ENCODE measurements around the gene SPZ1. TPM values are rescaled to one million over a fixed set of nuclear protein-coding genes. Genes with fewer than 3 reads are reported as not detected.

The SPZ1 gene
- total and polyA plus RNA-seq, 2 donors (not counting 1 experiment from before 2014, with no cell fraction given), result not detected

- no peak overlapping the region for H2AFZ ChIP-seq (ENCODE audit: insufficient read depth, low read depth, low read length, poor library complexity, severe bottlenecking)
- H3K27me3 ChIP-seq (replicated peaks in 1 of 4; ENCODE audit: control extremely low read depth in 1 of 4, control insufficient read depth in 3 of 4, insufficient read depth in 4 of 4, low read length in 3 of 4), result no peaks in the 10 kb centered on the region
- ChIA-PET POLR2A (interaction anchor here (0.6 to 0.8 kb wide), 2 partner anchors 217 to 224 kb away, joined by 3 to 4 read pairs; no protein-coding TSS in a partner anchor), CTCF (interaction anchor here (0.7 to 9.7 kb wide), 17 partner anchors 10 to 894 kb away, joined by 3 to 388 read pairs (median 3); partner anchors contain the start of gene SPZ1)
- H3K9me3 ChIP-seq (ENCODE audit: control extremely low read depth in 1 of 3, control insufficient read depth in 2 of 3, insufficient read depth in 1 of 3, low read length in 2 of 3), result peaks cover 0 to 9% (median 0%) of the 10 kb centered on the region in 3 donors
- H3K4me1 ChIP-seq (ENCODE audit: control insufficient read depth in 2 of 2, insufficient read depth in 2 of 2, low read length in 2 of 2), result no peaks in the 10 kb centered on the region
- H4K20me1 ChIP-seq (ENCODE audit: control insufficient read depth, insufficient read depth, low read length, poor library complexity, severe bottlenecking), result no peaks in the 10 kb centered on the region
- H3K4me1 Mint-ChIP-seq, result no peaks in the 10 kb centered on the region
- ATAC-seq (ENCODE audit: low read depth), result no peak
- no peak overlapping the region for H3K4me2 ChIP-seq (replicated peaks; ENCODE audit: low read depth, low read length, poor library complexity, severe bottlenecking)
- H3K4me3 Mint-ChIP-seq, result no peak overlapping the region
- H3K9ac ChIP-seq (ENCODE audit: low read length), result no peak overlapping the region
- no peaks in the 10 kb centered on the region for H3K79me2 ChIP-seq (ENCODE audit: control insufficient read depth, insufficient read depth, low read length)
- no peak for TF ChIP-seq EZH2 (IDR thresholded peaks at IDR 0.05; ENCODE audit: borderline replicate concordance, insufficient read depth, low read depth, low read length, poor library complexity, severe bottlenecking)
- TF ChIP-seq CTCF (IDR thresholded peaks at IDR 0.05), result no peak
- intact Hi-C loops (cut with micrococcal nuclease), result no loop called here
- WGBS (ENCODE audit: insufficient coverage), result 91% methylated on average over 10 of the region's 11 CpGs
- no peak for DNase-seq
- no peak overlapping the region for H3K27ac Mint-ChIP-seq
- no peaks in the 10 kb centered on the region for H3K9me3 Mint-ChIP-seq (ENCODE audit: insufficient read depth)
- H3K27me3 Mint-ChIP-seq, result no peaks in the 10 kb centered on the region
- H3K4me3 ChIP-seq (ENCODE audit: control extremely low read depth in 1 of 5, extremely low read depth in 1 of 5, insufficient read depth in 1 of 5, low read depth in 2 of 5, low read length in 4 of 5), result no peak overlapping the region
- H3K27ac ChIP-seq (ENCODE audit: low read length in 2 of 2), result no peak overlapping the region
- H3K36me3 ChIP-seq (replicated peaks in 1 of 2; ENCODE audit: control extremely low read depth in 1 of 2, control insufficient read depth in 1 of 2, extremely low read depth in 1 of 2, insufficient read depth in 2 of 2, low read length in 1 of 2), result no peaks in the 10 kb centered on the region
Observed at GRCh38 chr5:80308526-80308925, 11.3 kb upstream of the SPZ1 start.

GRCh38 chr5:80309871-80310665 lies 9.7 kb upstream of the SPZ1 start:
- 90% methylated on average over 32 of the region's 34 CpGs for whole genome bisulfite sequencing (ENCODE audit: insufficient coverage)
- no peak for DNase-seq
- POLR2A ChIA-PET, result no interaction called here

More at GRCh38 chr5:80309871-80310665, 9.7 kb upstream of the SPZ1 start:
- H3K4me2 ChIP-seq (replicated peaks; ENCODE audit: low read depth, low read length, poor library complexity, severe bottlenecking), result no peak overlapping the region
- no peaks in the 10 kb centered on the region for H3K4me1 Mint-ChIP-seq
- H2AFZ ChIP-seq (ENCODE audit: insufficient read depth, low read depth, low read length, poor library complexity, severe bottlenecking), result no peak overlapping the region
- H3K36me3 ChIP-seq (replicated peaks in 1 of 2; ENCODE audit: control extremely low read depth in 1 of 2, control insufficient read depth in 1 of 2, extremely low read depth in 1 of 2, insufficient read depth in 2 of 2, low read length in 1 of 2), result no peaks in the 10 kb centered on the region
- no peaks in the 10 kb centered on the region for H3K4me1 ChIP-seq (ENCODE audit: control insufficient read depth in 2 of 2, insufficient read depth in 2 of 2, low read length in 2 of 2)
- intact Hi-C loops (cut with micrococcal nuclease), result no loop called here
- H3K79me2 ChIP-seq (ENCODE audit: control insufficient read depth, insufficient read depth, low read length), result no peaks in the 10 kb centered on the region
- no peak overlapping the region for H3K9ac ChIP-seq (ENCODE audit: low read length)
- TF ChIP-seq CTCF (IDR thresholded peaks at IDR 0.05) (no peak), EZH2 (IDR thresholded peaks at IDR 0.05; ENCODE audit: borderline replicate concordance, insufficient read depth, low read depth, low read length, poor library complexity, severe bottlenecking) (no peak)
- no peaks in the 10 kb centered on the region for H3K9me3 Mint-ChIP-seq (ENCODE audit: insufficient read depth)
- no peak overlapping the region for H3K4me3 ChIP-seq (ENCODE audit: control extremely low read depth in 1 of 5, extremely low read depth in 1 of 5, insufficient read depth in 1 of 5, low read depth in 2 of 5, low read length in 4 of 5)
- ATAC-seq (ENCODE audit: low read depth), result no peak
- no peaks in the 10 kb centered on the region for H3K27me3 ChIP-seq (replicated peaks in 1 of 4; ENCODE audit: control extremely low read depth in 1 of 4, control insufficient read depth in 3 of 4, insufficient read depth in 4 of 4, low read length in 3 of 4)
- H3K9me3 ChIP-seq (ENCODE audit: control extremely low read depth in 1 of 3, control insufficient read depth in 2 of 3, insufficient read depth in 1 of 3, low read length in 2 of 3), result peaks cover 0 to 9% (median 0%) of the 10 kb centered on the region in 3 donors
- no peaks in the 10 kb centered on the region for H4K20me1 ChIP-seq (ENCODE audit: control insufficient read depth, insufficient read depth, low read length, poor library complexity, severe bottlenecking)
- H3K27me3 Mint-ChIP-seq, result peaks cover 2% of the 10 kb centered on the region
- H3K27ac Mint-ChIP-seq, result no peak overlapping the region
- no peak overlapping the region for H3K27ac ChIP-seq (ENCODE audit: low read length in 2 of 2)
- no peak overlapping the region for H3K4me3 Mint-ChIP-seq
- CTCF ChIA-PET, result interaction anchor here (1.7 to 9.7 kb wide), 4 partner anchors 9 to 216 kb away, joined by 3 to 388 read pairs (median 8); partner anchors contain the start of gene SPZ1

Measured in B cell (primary cell).